ENCODE data around the gene ARNT2. TPM values are rescaled to one million over a fixed set of nuclear protein-coding genes. Genes with fewer than 3 reads are reported as not detected.

ARNT2 gene
- total RNA-seq, 2 experiments from 2014 or later = not detected

DNA sequence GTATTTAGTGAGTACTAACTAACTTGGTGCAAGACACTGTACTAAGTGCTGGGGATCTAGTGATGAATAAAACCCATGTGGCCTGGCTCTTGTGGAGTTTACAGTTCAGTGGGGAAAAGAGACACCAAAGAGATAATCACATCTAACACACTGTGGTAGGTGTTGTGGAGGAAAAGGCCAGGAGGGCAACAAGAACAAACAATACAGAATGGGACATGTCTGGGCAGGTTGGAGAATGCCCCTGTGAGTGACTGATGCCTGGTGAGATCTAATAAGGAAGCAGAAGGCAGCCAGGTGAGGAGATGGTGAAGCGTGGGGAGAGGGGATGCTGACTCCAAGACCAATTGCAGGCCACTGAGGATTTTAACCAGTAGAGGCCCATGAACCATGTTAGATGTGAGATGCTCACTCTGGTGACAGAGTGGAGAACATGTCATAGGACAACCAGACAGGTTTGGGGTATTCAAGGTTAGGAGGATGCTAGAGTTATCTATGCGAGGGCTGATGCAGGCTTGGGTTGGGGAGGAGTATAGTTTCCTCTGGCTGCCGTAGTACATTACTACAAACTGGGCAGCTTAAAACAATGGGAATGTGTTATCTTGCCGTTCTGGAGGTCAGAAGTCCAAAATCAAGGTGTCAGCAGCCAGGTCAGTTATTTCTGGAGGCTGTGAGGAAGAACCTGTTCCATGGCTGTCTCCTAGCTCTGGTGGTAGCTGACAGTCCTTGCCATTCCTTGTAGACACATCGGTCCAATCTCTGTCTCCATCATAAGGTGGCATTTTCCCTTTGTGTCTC lies 81.4 kb downstream of the ARNT2 start:
- Histone ChIP-seq H3K4me2 (ENCODE audit: low read length) (no peak overlapping the region), H3K79me2 (ENCODE audit: insufficient read depth, low read depth, low read length) (no peaks in the 10 kb centered on the region), H3K4me3 (ENCODE audit: low read depth, low read length, poor library complexity, severe bottlenecking) (no peak overlapping the region), H3K36me3 (ENCODE audit: insufficient read depth, low read length) (no peaks in the 10 kb centered on the region), H3K4me1 (ENCODE audit: insufficient read depth, low read length, poor library complexity, severe bottlenecking) (no peaks in the 10 kb centered on the region), H4K20me1 (ENCODE audit: insufficient read depth, low read length) (no peaks in the 10 kb centered on the region), H2AFZ (ENCODE audit: low read length) (no peak overlapping the region), H3K9me3 (ENCODE audit: low read length) (no peaks in the 10 kb centered on the region), H3K27ac (ENCODE audit: low read depth, low read length, poor library complexity, severe bottlenecking) (no peak overlapping the region), H3K9me2 (ENCODE audit: insufficient read depth, low read length) (no peaks in the 10 kb centered on the region)
- POLR2A ChIA-PET = no interaction called here
- CTCF ChIA-PET (ENCODE audit: unreplicated experiment) = no interaction called here
- no peak for DNase-seq (ENCODE audit: low spot score)
- intact Hi-C loops (cut with micrococcal nuclease; ENCODE audit: unreplicated experiment) = no loop called here
- no TSS peak for BruUV-seq (replicated peaks)
- TF ChIP-seq EZH2phosphoT487 (IDR thresholded peaks at IDR 0.05; ENCODE audit: borderline replicate concordance, low read depth, low read length) = no peak
- TF ChIP-seq, protein P1, sequence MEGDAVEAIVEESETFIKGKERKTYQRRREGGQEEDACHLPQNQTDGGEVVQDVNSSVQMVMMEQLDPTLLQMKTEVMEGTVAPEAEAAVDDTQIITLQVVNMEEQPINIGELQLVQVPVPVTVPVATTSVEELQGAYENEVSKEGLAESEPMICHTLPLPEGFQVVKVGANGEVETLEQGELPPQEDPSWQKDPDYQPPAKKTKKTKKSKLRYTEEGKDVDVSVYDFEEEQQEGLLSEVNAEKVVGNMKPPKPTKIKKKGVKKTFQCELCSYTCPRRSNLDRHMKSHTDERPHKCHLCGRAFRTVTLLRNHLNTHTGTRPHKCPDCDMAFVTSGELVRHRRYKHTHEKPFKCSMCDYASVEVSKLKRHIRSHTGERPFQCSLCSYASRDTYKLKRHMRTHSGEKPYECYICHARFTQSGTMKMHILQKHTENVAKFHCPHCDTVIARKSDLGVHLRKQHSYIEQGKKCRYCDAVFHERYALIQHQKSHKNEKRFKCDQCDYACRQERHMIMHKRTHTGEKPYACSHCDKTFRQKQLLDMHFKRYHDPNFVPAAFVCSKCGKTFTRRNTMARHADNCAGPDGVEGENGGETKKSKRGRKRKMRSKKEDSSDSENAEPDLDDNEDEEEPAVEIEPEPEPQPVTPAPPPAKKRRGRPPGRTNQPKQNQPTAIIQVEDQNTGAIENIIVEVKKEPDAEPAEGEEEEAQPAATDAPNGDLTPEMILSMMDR (conservative IDR thresholded peaks at IDR 0.05; ENCODE audit: low read length) = no peak

GRCh38 chr15:80487839-80488390 lies 83.7 kb downstream of the ARNT2 start:
- no peaks in the 10 kb centered on the region for H3K4me1 ChIP-seq (ENCODE audit: insufficient read depth, low read length, poor library complexity, severe bottlenecking)
- BruUV-seq (replicated peaks) = no TSS peak
- ChIA-PET CTCF (ENCODE audit: unreplicated experiment) (no interaction called here), POLR2A (no interaction called here)
- no peaks in the 10 kb centered on the region for H3K36me3 ChIP-seq (ENCODE audit: insufficient read depth, low read length)
- intact Hi-C loops (cut with micrococcal nuclease; ENCODE audit: unreplicated experiment) = no loop called here
- no peaks in the 10 kb centered on the region for H4K20me1 ChIP-seq (ENCODE audit: insufficient read depth, low read length)
- no peak overlapping the region for H2AFZ ChIP-seq (ENCODE audit: low read length)
- H3K79me2 ChIP-seq (ENCODE audit: insufficient read depth, low read depth, low read length) = no peaks in the 10 kb centered on the region
- no peak overlapping the region for H3K4me2 ChIP-seq (ENCODE audit: low read length)
- H3K9me3 ChIP-seq (ENCODE audit: low read length) = no peaks in the 10 kb centered on the region
- no peaks in the 10 kb centered on the region for H3K9me2 ChIP-seq (ENCODE audit: insufficient read depth, low read length)
- TF ChIP-seq, protein P1 (conservative IDR thresholded peaks at IDR 0.05; ENCODE audit: low read length) = no peak
- no peak for TF ChIP-seq EZH2phosphoT487 (IDR thresholded peaks at IDR 0.05; ENCODE audit: borderline replicate concordance, low read depth, low read length)
- H3K4me3 ChIP-seq (ENCODE audit: low read depth, low read length, poor library complexity, severe bottlenecking) = no peak overlapping the region
- DNase-seq (ENCODE audit: low spot score) = no peak
- H3K27ac ChIP-seq (ENCODE audit: low read depth, low read length, poor library complexity, severe bottlenecking) = no peak overlapping the region

GRCh38 chr15:80489030-80489594 lies 84.9 kb downstream of the ARNT2 start:
- no peak overlapping the region for H3K4me3 ChIP-seq (ENCODE audit: low read depth, low read length, poor library complexity, severe bottlenecking)

More at GRCh38 chr15:80489030-80489594, 84.9 kb downstream of the ARNT2 start:
- no peak overlapping the region for H3K4me2 ChIP-seq (ENCODE audit: low read length)
- DNase-seq (ENCODE audit: low spot score) = no peak
- ChIA-PET POLR2A (no interaction called here), CTCF (ENCODE audit: unreplicated experiment) (no interaction called here)
- no peaks in the 10 kb centered on the region for H3K9me2 ChIP-seq (ENCODE audit: insufficient read depth, low read length)
- no peaks in the 10 kb centered on the region for H3K79me2 ChIP-seq (ENCODE audit: insufficient read depth, low read depth, low read length)
- H3K4me1 ChIP-seq (ENCODE audit: insufficient read depth, low read length, poor library complexity, severe bottlenecking) = no peaks in the 10 kb centered on the region
- TF ChIP-seq, protein P1 (conservative IDR thresholded peaks at IDR 0.05; ENCODE audit: low read length) = no peak
- no peak for TF ChIP-seq EZH2phosphoT487 (IDR thresholded peaks at IDR 0.05; ENCODE audit: borderline replicate concordance, low read depth, low read length)
- H3K36me3 ChIP-seq (ENCODE audit: insufficient read depth, low read length) = no peaks in the 10 kb centered on the region
- no peaks in the 10 kb centered on the region for H3K9me3 ChIP-seq (ENCODE audit: low read length)
- H2AFZ ChIP-seq (ENCODE audit: low read length) = no peak overlapping the region
- intact Hi-C loops (cut with micrococcal nuclease; ENCODE audit: unreplicated experiment) = no loop called here
- H3K27ac ChIP-seq (ENCODE audit: low read depth, low read length, poor library complexity, severe bottlenecking) = no peak overlapping the region
- H4K20me1 ChIP-seq (ENCODE audit: insufficient read depth, low read length) = no peaks in the 10 kb centered on the region
- no TSS peak for BruUV-seq (replicated peaks)

Data from OCI-LY7 (cell line).